Activated CD4-positive, alpha-beta T cell treated with anti-CD3 and anti-CD28 coated beads, Interleukin-2, amount 10 ng/mL, durations not matched to agents 24 days and 14 days (primary cell): Measurements from ENCODE around the gene HDAC1. TPM values are rescaled to one million over a fixed set of nuclear protein-coding genes. Genes with fewer than 3 reads are reported as not detected.
A peak's percentile ranks its signal among the peaks of the same experiment; 100 is the strongest.

Experiments
- DNase-seq: peaks from one replicate; pipeline ENCODE4 v3.0.0; 2022
- H3K27ac Mint-ChIP-seq: one replicate; pipeline ENCODE4 v1.8.0; 2022; ENCODE audit warnings: mild to moderate bottlenecking, mixed read lengths
- H3K27me3 Mint-ChIP-seq: one replicate; pipeline ENCODE4 v1.8.0; 2022; ENCODE audit warnings: mixed read lengths
- H3K36me3 Mint-ChIP-seq: one replicate; pipeline ENCODE4 v1.8.0; 2022; ENCODE audit warnings: low read depth, mild to moderate bottlenecking, mixed read lengths
- H3K4me1 Mint-ChIP-seq: one replicate; pipeline ENCODE4 v1.8.0; 2021; ENCODE audit warnings: mixed read lengths
- H3K4me3 Mint-ChIP-seq: one replicate; pipeline ENCODE4 v1.8.0; 2022; ENCODE audit warnings: mild to moderate bottlenecking, moderate library complexity, mixed read lengths
- H3K9me3 Mint-ChIP-seq: one replicate; pipeline ENCODE4 v1.8.0; 2021; ENCODE audit warnings: mixed read lengths
- intact Hi-C: fragments of 100-400 bp; cut with micrococcal nuclease; formaldehyde crosslinking; loops from one replicate; pipeline ENCODE4 v1.15.1; 2023
- total RNA-seq: library from RNA; stranded (reverse); gene quantifications from 2 replicates; pipeline ENCODE4 v1.2.3, GENCODE V29; 2022

The HDAC1 gene
- total RNA-seq, 1 donor from 2014 or later, result 181 TPM

DNA sequence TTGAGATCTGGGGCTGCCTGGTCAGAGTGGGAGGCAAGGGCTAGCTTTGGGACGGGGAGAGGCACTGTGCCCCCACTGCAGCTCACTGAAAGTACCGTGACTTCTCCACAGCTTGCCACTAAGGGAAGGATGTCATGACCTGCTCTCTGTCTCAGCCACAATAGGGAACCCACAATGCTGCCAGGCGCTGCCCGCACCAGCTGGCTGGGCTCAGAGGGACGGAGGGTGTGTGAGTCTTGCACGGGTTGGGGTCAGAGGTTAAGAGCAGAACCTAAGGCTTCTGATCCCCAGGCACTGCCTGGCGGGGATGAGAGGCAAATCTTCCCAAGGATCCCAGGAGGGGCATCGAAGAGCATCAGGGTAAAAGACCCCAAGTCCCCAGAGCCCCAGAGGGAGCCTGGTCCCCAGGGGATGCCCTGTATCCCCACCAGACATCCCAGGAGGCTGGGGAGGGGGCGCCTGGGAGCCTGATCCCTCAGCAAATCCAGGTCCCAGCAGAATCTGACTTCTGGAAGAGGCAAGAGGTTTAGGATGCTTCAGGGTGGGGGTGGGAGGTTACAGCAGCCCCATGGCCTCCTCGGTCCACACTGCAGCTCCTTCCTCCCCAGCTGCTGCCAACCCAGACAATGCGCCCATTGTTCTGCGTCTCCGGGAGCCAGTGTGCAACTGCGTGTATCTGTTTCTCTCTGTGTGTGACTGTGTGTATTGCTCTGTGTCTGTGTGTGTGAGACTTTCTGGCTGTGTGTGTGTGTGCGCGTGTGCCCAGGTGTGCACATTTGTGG, 46.2 kb downstream of the HDAC1 start:
- peak; percentile 75 for DNase-seq
- no peaks in the 10 kb centered on the region for H3K27me3 Mint-ChIP-seq
- peaks cover 42% of the 10 kb centered on the region for H3K4me1 Mint-ChIP-seq
- H3K36me3 Mint-ChIP-seq, result peaks cover 14% of the 10 kb centered on the region
- peak overlapping the region; percentile 3 for H3K4me3 Mint-ChIP-seq
- no peak overlapping the region for H3K27ac Mint-ChIP-seq
- intact Hi-C loops, result loop anchor here (2.0 to 5.0 kb wide), 6 partner anchors 47 to 266 kb away; partner anchors contain the start of genes BSDC1, EIF3I, TMEM234 and TMEM39B
- no peaks in the 10 kb centered on the region for H3K9me3 Mint-ChIP-seq

DNA sequence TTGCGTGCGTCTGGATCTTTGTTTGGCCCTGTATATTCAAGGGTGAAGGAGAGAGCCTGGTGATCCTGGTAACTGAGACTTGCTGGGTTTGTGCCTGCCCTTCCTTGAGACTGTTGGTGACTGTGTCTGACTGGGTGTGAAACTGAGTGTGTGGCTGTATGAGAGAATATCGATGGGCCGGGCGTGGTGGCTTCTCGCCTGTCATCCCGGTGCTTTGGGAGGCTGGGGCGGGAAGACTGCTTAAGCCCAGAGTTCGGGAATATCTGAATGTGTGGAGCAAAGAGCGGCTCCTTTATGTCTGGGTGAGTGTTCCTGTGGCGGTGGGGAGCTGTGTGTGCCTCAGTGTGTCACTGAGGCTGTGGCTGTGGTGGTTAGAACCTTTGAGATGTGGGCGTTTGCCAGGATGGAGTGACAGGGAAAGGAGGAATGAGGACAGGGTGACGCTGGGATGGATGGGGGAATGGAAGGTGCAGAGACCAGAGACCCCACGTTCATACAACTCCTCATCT, 46.8 kb downstream of the HDAC1 start:
- intact Hi-C loops, result loop anchor here (5.0 kb wide), 4 partner anchors 54 to 266 kb away; partner anchors contain the start of genes BSDC1, EIF3I, TMEM234 and TMEM39B
- no peaks in the 10 kb centered on the region for H3K27me3 Mint-ChIP-seq
- no peak overlapping the region for H3K4me3 Mint-ChIP-seq
- no peak for DNase-seq
- peaks cover 10% of the 10 kb centered on the region for H3K36me3 Mint-ChIP-seq
- H3K27ac Mint-ChIP-seq, result no peak overlapping the region
- no peaks in the 10 kb centered on the region for H3K9me3 Mint-ChIP-seq
- H3K4me1 Mint-ChIP-seq, result peaks cover 39% of the 10 kb centered on the region

DNA sequence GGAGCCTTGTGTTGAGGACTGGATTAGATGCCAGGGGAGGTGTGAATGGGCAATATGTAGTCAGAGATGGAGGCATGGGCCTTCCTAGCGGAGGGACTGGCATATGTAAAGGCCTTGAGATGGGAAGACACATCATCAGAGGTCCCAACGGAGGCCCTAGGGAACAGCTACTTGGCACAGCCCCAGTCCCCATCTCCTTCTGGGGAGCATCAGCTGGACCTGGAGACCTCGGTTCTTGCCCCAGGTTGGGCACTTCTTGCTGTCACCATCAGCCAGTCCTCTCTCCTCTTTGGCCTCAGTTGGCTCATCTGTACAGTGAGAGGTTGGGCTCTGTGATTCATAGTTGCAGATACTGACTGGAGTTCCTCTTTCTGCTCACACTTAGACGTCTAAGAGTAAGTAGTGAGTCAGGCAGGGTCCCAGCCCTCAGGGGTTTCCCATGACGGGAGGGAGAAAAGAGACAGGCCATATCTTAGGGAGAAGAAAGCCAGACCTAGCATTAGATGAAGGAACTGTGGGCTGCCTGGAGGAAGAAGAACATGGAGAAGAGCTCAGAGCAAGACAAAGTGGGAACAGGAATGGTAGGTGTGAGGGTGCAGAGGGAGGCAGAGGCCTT, 47.6 kb downstream of the HDAC1 start:
- peaks cover 5% of the 10 kb centered on the region for H3K36me3 Mint-ChIP-seq
- H3K4me1 Mint-ChIP-seq, result peaks cover 33% of the 10 kb centered on the region
- intact Hi-C loops, result loop anchor here (5.0 kb wide), 4 partner anchors 53 to 267 kb away; partner anchors contain the start of genes BSDC1, EIF3I, TMEM234 and TMEM39B
- DNase-seq, result peak; percentile 57
- H3K27me3 Mint-ChIP-seq, result no peaks in the 10 kb centered on the region
- H3K27ac Mint-ChIP-seq, result no peak overlapping the region
- no peaks in the 10 kb centered on the region for H3K9me3 Mint-ChIP-seq
- no peak overlapping the region for H3K4me3 Mint-ChIP-seq

DNA sequence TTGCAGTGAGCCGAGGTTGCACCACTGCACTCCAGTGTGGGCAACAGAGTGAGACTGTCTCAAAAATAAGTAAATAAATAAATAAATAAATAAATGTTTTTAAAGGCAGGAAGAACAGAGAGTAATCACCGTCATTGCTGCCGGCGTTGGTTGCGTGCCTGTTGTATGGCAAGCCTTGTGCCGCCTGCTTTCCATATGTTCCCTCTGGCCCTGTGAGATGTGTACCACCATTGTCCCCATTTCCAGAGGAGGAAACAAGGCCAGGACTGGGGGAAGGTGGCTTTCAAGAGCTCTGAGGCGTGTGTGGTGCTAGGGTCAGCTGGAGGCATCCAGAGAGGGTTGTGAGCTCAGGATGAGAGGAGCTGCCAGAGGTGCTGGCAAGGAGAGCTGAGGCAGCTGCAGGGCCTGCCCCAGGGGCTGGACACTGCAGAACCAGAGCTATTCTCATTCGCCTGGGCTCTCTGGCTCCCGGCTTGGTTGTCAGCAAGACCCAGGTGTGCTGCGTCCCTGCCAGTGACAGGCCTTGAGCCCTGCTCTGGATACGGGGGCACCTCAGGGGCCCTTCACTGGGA, 49.4 kb downstream of the HDAC1 start:
- Mint-ChIP-seq H3K9me3 (no peaks in the 10 kb centered on the region), H3K27me3 (peaks cover 7% of the 10 kb centered on the region), H3K4me3 (no peak overlapping the region), H3K4me1 (peaks cover 30% of the 10 kb centered on the region), H3K36me3 (no peaks in the 10 kb centered on the region), H3K27ac (no peak overlapping the region)
- intact Hi-C loops, result no loop called here
- no peak for DNase-seq

GRCh38 chr1:32341971-32342370, 50.1 kb downstream of the HDAC1 start:
- DNase-seq, result no peak
- no peak overlapping the region for H3K4me3 Mint-ChIP-seq
- intact Hi-C loops, result no loop called here

DNA sequence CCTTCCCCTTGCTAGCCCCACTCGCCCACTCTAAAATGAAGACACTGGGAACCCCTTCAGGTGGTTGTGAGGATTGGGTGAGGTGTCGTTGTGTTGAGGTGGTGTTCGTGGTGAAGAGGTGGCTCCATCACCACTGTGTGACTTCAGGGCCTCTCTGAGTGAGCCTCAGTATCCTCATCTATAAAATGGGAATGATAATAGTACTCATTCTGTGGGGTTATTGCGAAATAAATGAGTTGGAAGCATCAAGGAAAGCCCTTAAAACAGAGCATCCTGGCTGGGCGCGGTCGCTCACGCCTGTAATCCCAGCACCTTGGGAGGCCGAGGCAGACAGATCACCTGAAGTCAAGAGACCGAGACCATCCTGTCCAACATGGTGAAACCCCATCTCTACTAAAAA, 50.8 kb downstream of the HDAC1 start:
- Mint-ChIP-seq H3K27ac (no peak overlapping the region), H3K27me3 (peaks cover 7% of the 10 kb centered on the region), H3K4me1 (peaks cover 20% of the 10 kb centered on the region), H3K4me3 (peak overlapping the region; percentile 46), H3K9me3 (no peaks in the 10 kb centered on the region), H3K36me3 (no peaks in the 10 kb centered on the region)
- intact Hi-C loops, result no loop called here
- DNase-seq, result no peak

More at GRCh38 chr1:32341971-32342370, 50.1 kb downstream of the HDAC1 start:
- Mint-ChIP-seq H3K9me3 (no peaks in the 10 kb centered on the region), H3K27ac (no peak overlapping the region), H3K36me3 (no peaks in the 10 kb centered on the region), H3K27me3 (peaks cover 7% of the 10 kb centered on the region), H3K4me1 (peaks cover 27% of the 10 kb centered on the region)

DNA sequence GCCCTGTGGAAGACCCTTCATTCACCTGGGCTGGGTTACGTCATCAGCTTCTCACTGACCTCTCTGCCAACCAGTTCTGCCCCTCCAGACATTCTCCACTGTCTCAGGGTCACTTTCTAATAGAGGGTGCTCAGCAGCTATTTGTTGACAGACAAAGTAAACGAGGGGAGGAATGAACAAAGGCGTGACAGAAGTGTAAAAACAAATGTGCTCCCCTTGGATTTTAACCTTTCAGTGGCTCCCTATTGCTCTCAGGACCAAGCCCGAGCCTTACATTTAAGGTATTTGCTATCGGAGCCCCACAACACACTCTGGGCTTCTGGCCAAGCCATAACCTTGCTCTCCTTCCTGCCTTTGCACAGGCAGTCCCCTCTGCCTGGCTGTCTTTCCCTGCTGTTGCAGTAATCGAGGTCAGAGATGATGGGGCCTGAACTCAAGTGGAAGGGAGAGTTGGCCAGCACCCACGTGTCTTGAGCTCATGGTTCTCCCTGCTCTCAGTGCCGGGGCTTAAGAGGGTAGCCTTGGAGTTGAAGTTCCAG, 53.5 kb downstream of the HDAC1 start:
- intact Hi-C loops, result no loop called here
- Mint-ChIP-seq H3K9me3 (no peaks in the 10 kb centered on the region), H3K27ac (no peak overlapping the region), H3K4me3 (no peak overlapping the region), H3K36me3 (no peaks in the 10 kb centered on the region), H3K27me3 (peaks cover 7% of the 10 kb centered on the region), H3K4me1 (peaks cover 24% of the 10 kb centered on the region)
- no peak for DNase-seq

GRCh38 chr1:32346532-32347157, 54.8 kb downstream of the HDAC1 start:
- H3K4me3 Mint-ChIP-seq, result no peak overlapping the region
- peaks cover 31% of the 10 kb centered on the region for H3K4me1 Mint-ChIP-seq
- H3K36me3 Mint-ChIP-seq, result no peaks in the 10 kb centered on the region
- peaks cover 7% of the 10 kb centered on the region for H3K27me3 Mint-ChIP-seq
- intact Hi-C loops, result no loop called here
- H3K9me3 Mint-ChIP-seq, result no peaks in the 10 kb centered on the region
- no peak for DNase-seq
- H3K27ac Mint-ChIP-seq, result peak overlapping the region; percentile 2

GRCh38 chr1:32349211-32349708, 57.4 kb downstream of the HDAC1 start:
- peak overlapping the region; percentile 58 for H3K4me3 Mint-ChIP-seq
- no peaks in the 10 kb centered on the region for H3K36me3 Mint-ChIP-seq
- H3K9me3 Mint-ChIP-seq, result no peaks in the 10 kb centered on the region
- H3K4me1 Mint-ChIP-seq, result peaks cover 32% of the 10 kb centered on the region
- peak overlapping the region; percentile 53 for H3K27ac Mint-ChIP-seq
- peak; percentile 65 for DNase-seq
- intact Hi-C loops, result no loop called here
- H3K27me3 Mint-ChIP-seq, result peaks cover 7% of the 10 kb centered on the region

DNA sequence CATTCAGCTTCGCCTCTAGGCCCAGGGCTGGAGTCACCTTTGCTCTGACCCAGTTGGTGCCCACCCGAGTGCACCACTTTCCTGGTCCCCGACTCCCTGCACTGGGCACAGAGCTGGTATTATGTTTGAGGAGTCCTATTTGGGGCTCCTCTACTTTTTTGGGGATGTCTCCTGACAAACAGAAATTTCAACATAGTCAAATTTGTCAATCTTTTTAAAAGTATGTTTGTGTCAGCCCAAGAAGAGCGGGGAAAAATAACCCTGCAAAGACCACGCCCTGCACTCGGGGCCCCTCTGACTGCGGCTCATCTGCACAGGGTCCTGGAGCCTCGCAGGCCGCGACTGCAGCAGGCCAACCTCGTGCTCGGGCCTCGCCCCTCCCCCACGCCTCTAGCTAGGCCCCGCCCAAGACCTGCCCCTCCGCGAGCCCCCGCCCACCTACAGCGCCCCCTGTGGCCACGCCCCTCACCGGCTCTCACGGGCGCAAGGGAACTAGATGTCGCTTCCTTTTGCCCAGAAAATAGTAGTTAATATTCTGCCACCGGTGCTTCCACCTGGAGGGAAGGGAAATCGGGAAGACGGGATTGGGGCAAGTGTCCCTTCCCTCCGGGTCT, 59.0 kb downstream of the HDAC1 start:
- intact Hi-C loops, result loop anchor here (1.0 to 2.0 kb wide), 3 partner anchors 15 to 59 kb away; partner anchors contain the start of genes BSDC1, HDAC1 and MARCKSL1
- peaks cover 30% of the 10 kb centered on the region for H3K4me1 Mint-ChIP-seq
- no peaks in the 10 kb centered on the region for H3K36me3 Mint-ChIP-seq
- DNase-seq, result no peak
- H3K27ac Mint-ChIP-seq, result peak overlapping the region; percentile 65
- H3K9me3 Mint-ChIP-seq, result no peaks in the 10 kb centered on the region
- peak overlapping the region; percentile 86 for H3K4me3 Mint-ChIP-seq
- peaks cover 4% of the 10 kb centered on the region for H3K27me3 Mint-ChIP-seq

DNA sequence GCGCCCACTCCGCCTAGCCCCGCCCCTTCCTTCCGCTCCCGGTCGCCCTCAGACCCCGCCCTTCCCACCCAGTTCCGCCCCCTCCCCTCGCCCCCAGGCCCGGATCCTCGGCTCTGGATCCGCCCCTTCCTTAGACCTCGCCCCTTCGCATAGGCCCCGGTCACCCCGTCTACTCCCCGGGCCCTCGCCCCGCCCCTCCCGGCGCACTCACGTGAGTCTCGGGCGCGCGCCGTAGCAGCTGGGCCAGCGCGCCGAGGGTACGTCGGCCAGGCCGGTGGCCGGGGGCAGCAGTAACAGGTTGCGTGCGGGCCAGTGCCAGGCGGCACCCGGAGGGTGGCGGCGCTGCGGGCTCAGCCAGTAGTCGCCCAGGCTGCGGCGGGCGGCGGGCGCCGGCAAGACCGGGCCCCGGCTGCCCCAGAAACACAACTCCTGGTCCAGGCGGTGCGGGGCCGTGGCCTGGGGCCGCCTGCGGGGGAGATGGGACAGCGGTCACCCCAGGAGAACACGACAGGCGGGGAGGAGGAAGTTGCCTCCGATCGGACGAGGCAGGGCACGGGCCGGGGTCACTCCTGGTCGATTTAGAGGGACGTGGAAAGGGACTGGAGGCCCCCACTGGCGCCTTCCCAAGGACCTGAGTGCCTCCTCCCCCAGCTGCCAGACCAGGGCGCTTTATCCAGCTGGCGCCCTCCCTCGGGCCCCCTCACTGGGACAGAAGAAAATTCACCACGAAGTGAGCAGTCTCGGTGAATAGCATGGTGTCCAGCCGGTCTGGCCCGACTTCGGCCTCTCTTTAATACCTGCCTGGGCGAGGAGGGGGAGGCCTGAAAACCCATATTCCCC, 59.7 kb downstream of the HDAC1 start:
- H3K4me3 Mint-ChIP-seq, result peak overlapping the region; percentile 86
- H3K4me1 Mint-ChIP-seq, result peaks cover 30% of the 10 kb centered on the region
- H3K27ac Mint-ChIP-seq, result peak overlapping the region; percentile 65
- intact Hi-C loops, result loop anchor here (1.0 to 2.0 kb wide), 3 partner anchors 15 to 59 kb away; partner anchors contain the start of genes BSDC1, HDAC1 and MARCKSL1
- H3K9me3 Mint-ChIP-seq, result no peaks in the 10 kb centered on the region
- H3K27me3 Mint-ChIP-seq, result peaks cover 2% of the 10 kb centered on the region
- DNase-seq, result peak; percentile 98
- no peaks in the 10 kb centered on the region for H3K36me3 Mint-ChIP-seq

GRCh38 chr1:32352239-32352745, 60.4 kb downstream of the HDAC1 start:
- H3K4me3 Mint-ChIP-seq, result peak overlapping the region; percentile 86
- H3K27me3 Mint-ChIP-seq, result peaks cover 2% of the 10 kb centered on the region
- no peak for DNase-seq
- H3K9me3 Mint-ChIP-seq, result no peaks in the 10 kb centered on the region
- intact Hi-C loops, result no loop called here
- no peak overlapping the region for H3K27ac Mint-ChIP-seq
- no peaks in the 10 kb centered on the region for H3K36me3 Mint-ChIP-seq
- peaks cover 30% of the 10 kb centered on the region for H3K4me1 Mint-ChIP-seq
